GM19351 (cell line): ENCODE data around the gene TSSC4.
"Not testable (repeated sequence)": the region's sequence is repeated elsewhere in the genome, so short reads cannot be mapped to it uniquely, and the experiment has no call there.

Experiments
- ATAC-seq: cut with Tn5 transposase; IDR thresholded peaks from one replicate; pipeline ENCODE4 v1.9.1; 2021; ENCODE audit warnings: mild to moderate bottlenecking, moderate library complexity; ENCODE audit not compliant: unreplicated experiment

Gene TSSC4

GRCh38 chr11:2400069-2400761 lies at the start of gene TSSC4:
TSS of gene TSSC4 (plus strand) at chr11:2400750. CDS start at chr11:2402634, 1,884 bp downstream.
- ATAC-seq: peak; percentile 82

- no peak for ATAC-seq
These were observed 48.8 kb upstream of the TSSC4 start for GRCh38 chr11:2351701-2352100.

- ATAC-seq: no peak
These were observed 48.1 kb upstream of the TSSC4 start for GRCh38 chr11:2352420-2352819.

- ATAC-seq: no peak
These were observed 45.4 kb upstream of the TSSC4 start for GRCh38 chr11:2355000-2355644.

GRCh38 chr11:2357246-2357645 lies 43.3 kb upstream of the TSSC4 start:
- ATAC-seq: no peak

- not testable (repeated sequence) for ATAC-seq
These were observed 42.9 kb upstream of the TSSC4 start for GRCh38 chr11:2357651-2358050.

GRCh38 chr11:2358754-2359442 lies 41.7 kb upstream of the TSSC4 start:
- no peak for ATAC-seq

- no peak for ATAC-seq
These were observed 41.0 kb upstream of the TSSC4 start for GRCh38 chr11:2359557-2359956.

GRCh38 chr11:2360081-2360642 lies 40.4 kb upstream of the TSSC4 start:
- no peak for ATAC-seq

GRCh38 chr11:2361565-2361964 lies 39.0 kb upstream of the TSSC4 start:
- no peak for ATAC-seq

- ATAC-seq: no peak
These were observed 38.1 kb upstream of the TSSC4 start for GRCh38 chr11:2362414-2362813.

GRCh38 chr11:2363130-2363529 lies 37.4 kb upstream of the TSSC4 start:
- no peak for ATAC-seq

GRCh38 chr11:2363577-2364370 lies 36.8 kb upstream of the TSSC4 start:
- ATAC-seq: no peak

GRCh38 chr11:2364386-2364785 lies 36.2 kb upstream of the TSSC4 start:
- ATAC-seq: not testable (repeated sequence)

GRCh38 chr11:2365571-2366210 lies 34.9 kb upstream of the TSSC4 start:
- no peak for ATAC-seq

GRCh38 chr11:2366276-2366675 lies 34.3 kb upstream of the TSSC4 start:
- no peak for ATAC-seq

- no peak for ATAC-seq
These were observed 33.8 kb upstream of the TSSC4 start for GRCh38 chr11:2366733-2367132.

GRCh38 chr11:2367266-2368160 lies 33.0 kb upstream of the TSSC4 start:
- no peak for ATAC-seq

- ATAC-seq: no peak
These were observed 32.2 kb upstream of the TSSC4 start for GRCh38 chr11:2368178-2368850.
